Inflammatory macrophage treated with lipopolysaccharide for 4 hours (primary cell): ENCODE results near the gene PADI3.
A peak's percentile ranks its signal among the peaks of the same experiment; 100 is the strongest.

Experiments used
- DNase-seq: peaks from one replicate; pipeline ENCODE4 v3.0.0-alpha.2; 2020

Gene PADI3

GRCh38 chr1:17243274-17243673 is 5.6 kb upstream of the PADI3 start:
- no peak for DNase-seq

GRCh38 chr1:17244821-17245740 is 3.8 kb upstream of the PADI3 start:
- DNase-seq = no peak

- DNase-seq = no peak
Observed at GRCh38 chr1:17245816-17246325, 3.0 kb upstream of the PADI3 start.

DNA sequence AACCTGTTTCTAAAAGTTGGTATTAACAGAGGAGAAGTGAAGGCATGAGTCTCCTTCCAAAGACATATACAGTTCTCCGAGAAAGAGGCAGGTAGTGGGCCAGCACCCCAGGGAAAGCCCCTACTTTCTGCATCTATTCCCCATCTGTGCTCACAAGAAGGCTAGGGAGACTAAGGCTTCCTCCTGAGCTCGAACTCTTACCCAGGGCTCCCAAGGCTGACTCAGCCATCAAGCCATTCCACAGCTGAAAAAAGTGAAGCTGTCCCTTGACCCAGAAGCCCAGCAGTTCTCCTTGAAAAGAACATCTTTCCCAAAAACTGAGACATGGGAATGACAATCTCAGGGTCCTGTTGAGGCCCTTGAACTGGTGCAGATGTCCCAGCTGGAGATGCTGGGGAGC is 1.9 kb upstream of the PADI3 start:
- DNase-seq = peak; percentile 9

GRCh38 chr1:17250601-17251000 is 1.7 kb downstream of the PADI3 start:
- DNase-seq = no peak

- no peak for DNase-seq
Observed at GRCh38 chr1:17251246-17251645, 2.3 kb downstream of the PADI3 start.

DNA sequence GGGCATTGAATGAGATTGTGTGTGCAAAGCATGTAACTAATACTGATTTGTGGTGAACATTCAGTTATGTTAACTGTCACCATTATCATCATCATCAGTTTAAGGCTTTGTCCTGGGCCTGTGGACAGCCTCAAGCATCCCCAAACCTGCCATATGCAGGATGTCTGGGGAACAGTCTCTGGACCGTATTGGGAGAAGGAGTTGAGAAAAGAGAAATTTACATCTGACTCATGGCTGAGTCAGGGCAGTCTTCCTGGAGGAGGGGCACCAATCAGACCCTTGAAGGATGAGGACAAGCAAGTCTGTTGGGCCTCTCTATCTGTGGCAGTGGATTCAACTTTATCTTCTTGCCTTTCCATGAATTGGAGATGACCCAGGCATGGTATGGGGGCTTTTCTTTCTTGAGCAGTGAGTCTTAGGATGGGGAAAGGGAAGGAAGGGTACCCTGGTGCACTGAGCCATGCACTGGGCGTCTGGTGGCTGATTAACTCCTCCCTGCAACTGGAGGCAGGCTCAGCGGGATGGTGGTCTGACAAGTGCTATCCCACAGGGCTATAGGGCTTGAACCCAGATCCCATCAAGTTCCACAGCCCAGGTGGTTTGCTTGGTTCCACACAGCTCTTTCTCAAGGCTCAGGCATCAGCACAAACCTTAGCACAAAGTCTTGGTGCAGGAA is 2.9 kb downstream of the PADI3 start:
- no peak for DNase-seq

GRCh38 chr1:17255336-17255735 is 6.4 kb downstream of the PADI3 start:
- no peak for DNase-seq

GRCh38 chr1:17258116-17258757 is 9.3 kb downstream of the PADI3 start:
- no peak for DNase-seq

- no peak for DNase-seq
Observed at GRCh38 chr1:17258758-17259130, 9.8 kb downstream of the PADI3 start.

DNA sequence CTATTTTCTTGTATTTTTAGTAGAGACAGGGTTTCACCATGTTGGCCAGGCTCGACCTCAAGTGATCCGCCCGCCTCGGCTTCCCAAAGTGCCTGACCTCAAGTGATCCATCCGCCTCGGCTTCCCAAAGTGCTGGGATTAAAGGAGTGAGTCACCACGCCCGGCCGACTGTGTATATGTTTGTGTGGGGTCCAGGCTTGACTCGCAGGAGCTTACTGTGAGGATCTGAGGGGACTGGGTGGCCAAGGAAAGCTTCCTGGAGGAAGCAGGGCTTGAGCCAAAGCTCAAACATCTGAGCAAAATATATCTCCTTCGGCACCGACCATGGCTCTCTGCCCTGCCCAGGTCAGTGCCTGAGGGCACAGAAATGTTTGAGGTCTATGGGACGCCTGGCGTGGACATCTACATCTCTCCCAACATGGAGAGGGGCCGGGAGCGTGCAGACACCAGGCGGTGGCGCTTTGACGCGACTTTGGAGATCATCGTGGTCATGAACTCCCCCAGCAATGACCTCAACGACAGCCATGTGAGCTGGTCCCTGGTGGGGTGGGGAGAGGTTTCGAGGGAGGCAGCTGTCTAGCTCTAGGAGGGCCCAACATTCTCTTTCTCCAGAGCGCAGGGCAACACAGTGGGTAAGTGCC is 10.5 kb downstream of the PADI3 start:
- no peak for DNase-seq

- DNase-seq = no peak
Observed at GRCh38 chr1:17260264-17260663, 11.4 kb downstream of the PADI3 start.

DNA sequence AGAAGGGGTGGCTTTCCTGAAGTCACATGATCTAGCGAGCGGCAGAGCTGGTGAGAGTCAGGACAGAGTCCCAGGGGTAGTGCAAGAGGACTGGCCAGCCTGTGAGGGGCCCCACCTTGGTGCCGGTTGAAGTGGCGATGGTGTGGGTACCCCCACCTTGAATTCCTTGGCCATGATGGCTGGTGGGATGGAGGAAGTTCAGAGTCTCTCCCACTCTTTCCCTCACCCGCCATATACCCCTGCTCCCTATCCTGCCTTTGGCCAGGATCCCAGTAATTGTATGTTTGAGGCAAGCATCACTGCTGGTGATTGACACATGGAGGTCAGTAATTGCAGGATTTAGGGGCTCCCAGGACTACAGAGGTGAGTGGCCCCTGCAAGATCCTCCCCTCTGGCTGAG is 11.8 kb downstream of the PADI3 start:
- DNase-seq = no peak

DNA sequence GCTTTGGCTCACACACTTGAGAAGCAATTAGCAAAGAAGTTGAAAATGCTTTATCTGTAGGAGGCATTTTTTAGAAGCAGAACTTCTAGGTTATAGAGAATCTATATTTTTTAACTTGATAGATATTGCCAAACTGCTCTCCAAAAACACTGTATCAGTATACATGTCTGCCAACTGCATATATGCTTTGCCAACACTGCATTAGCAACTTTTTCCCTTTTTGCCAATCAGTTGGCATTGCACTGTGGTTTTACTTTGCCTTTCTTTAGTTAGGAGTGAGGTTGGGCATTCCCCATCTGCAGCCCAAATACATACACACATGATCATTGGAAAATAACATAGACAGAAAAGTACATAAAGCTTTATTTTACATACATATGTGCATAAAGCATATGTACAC is 15.0 kb downstream of the PADI3 start:
- no peak for DNase-seq

DNA sequence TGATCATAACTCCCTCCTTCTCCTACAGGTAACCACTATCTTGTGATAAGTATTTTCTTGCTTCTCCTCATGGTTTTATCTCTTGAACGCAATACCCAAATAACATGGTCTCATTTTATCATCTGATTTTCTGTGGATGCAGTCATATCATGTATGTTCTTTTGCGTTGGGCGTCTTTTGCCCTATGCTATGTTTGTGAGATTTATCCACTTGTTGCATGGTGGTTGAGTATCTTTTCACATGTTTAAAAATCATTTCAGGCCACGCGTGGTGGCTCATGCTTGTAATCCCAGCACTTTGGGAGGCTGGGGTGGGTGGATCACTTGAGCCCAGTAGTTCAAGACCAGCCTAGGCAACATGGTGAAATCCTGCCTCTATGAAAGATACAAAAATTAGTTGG is 15.6 kb downstream of the PADI3 start:
- DNase-seq = no peak

- no peak for DNase-seq
Observed at GRCh38 chr1:17265162-17265561, 16.3 kb downstream of the PADI3 start.

DNA sequence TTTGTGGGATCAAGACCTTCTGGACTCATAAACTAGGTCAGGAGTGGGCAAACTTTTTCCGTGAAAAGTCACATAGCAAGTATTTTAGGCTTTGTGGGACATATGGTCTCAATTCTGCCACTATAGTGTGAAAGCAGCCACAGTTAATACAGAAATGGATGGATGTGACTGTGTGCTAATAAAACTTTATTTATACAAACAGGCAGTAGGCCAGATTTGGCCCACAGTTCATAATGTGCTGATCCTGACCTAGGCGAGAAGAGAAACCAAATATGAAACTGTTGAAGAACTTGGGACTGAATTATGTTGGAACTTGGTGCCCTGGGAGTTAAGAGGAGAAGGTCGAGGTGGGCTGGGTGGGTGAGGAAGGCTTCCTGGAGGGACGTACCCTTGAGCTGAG is 17.1 kb downstream of the PADI3 start:
- DNase-seq = no peak

GRCh38 chr1:17270891-17271765 is 22.2 kb downstream of the PADI3 start:
- DNase-seq = no peak

DNA sequence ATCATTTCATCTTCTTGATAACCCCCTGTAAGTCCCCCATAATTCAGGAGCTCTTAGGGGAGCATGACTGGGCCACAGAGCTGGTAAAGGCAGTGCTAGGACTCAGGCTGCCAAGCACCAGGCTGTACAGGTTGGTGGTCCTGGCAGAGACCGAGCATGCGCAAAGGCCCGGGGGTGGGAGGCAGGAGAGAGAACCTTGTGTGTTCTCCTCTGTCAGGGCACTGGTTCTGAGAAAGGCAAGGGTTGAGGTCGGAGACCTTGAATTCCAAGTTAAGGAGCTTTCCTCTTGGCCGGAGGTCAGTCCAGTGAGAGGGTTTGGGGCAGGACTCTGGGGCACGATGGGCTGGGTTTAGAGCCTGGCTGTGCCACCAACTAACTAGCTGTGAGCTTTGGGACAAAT is 23.2 kb downstream of the PADI3 start:
- DNase-seq = no peak

DNA sequence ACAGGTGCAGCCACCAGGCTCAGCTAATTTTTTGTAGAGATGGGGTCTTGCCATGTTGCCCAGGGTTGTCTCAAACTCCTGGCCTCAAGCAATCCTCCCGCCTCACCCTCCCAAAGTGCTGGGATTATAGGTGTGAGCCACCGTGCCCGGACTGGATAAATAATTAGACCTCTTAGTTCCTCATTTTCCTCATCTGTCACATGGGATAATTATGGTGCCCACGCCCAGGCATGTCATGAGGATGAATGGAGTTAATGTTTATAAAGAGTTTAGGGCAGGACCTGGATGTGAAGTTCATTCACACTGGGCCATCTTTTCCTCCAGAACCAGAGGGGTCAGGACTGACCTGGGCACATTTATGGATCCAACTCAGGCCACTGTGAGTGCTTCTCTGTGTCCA is 23.7 kb downstream of the PADI3 start:
- DNase-seq = peak; percentile 20

DNA sequence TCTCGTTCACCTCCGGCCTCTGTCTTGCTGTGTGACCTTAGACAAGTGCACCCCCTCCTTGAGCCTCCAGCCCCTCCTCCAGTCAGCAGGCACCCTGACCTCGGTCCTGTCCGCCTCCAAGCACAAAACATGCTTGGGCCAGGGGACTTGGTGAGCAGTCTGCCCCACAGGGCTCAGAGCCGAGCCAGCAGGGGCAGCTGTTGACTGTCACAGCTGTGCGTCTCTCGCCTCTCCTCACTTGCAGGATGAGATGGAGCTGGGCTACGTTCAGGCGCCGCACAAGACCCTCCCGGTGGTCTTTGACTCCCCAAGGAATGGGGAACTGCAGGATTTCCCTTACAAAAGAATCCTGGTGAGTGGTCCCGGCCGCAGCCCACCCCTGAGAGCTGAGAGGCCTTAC is 24.2 kb downstream of the PADI3 start:
- DNase-seq = no peak
